NCI-H1436 (cell line): ENCODE measurements around the gene ORC1.

Experiments
- DNase-seq: peaks from one replicate; lab custom pipeline; 2025; lab: John Stamatoyannopoulos, UW

Gene ORC1

GRCh38 chr1:52404116-52404974 is at the start of gene ORC1, which contains the start of gene PRPF38A:
ORC1 (minus strand) TSS chr1:52404423; CDS start chr1:52402223, 2,200 bp downstream.
PRPF38A (plus strand) TSS chr1:52404602; CDS start chr1:52404750, 148 bp downstream.
- peak; percentile 99 for DNase-seq

- no peak for DNase-seq
Observed at GRCh38 chr1:52444463-52444862, 40.2 kb upstream of the ORC1 start.

- DNase-seq: no peak
Observed at GRCh38 chr1:52439976-52440375, 35.8 kb upstream of the ORC1 start.

- no peak for DNase-seq
Observed at GRCh38 chr1:52436817-52437216, 32.6 kb upstream of the ORC1 start.

GRCh38 chr1:52435650-52436049 is 31.4 kb upstream of the ORC1 start:
- DNase-seq: no peak

GRCh38 chr1:52435211-52435610 is 31.0 kb upstream of the ORC1 start:
- no peak for DNase-seq

GRCh38 chr1:52432807-52433206 is 28.6 kb upstream of the ORC1 start:
- no peak for DNase-seq

- no peak for DNase-seq
Observed at GRCh38 chr1:52427152-52427551, 22.9 kb upstream of the ORC1 start.

GRCh38 chr1:52426371-52426770 is 22.1 kb upstream of the ORC1 start:
- no peak for DNase-seq

- no peak for DNase-seq
Observed at GRCh38 chr1:52424813-52425212, 20.6 kb upstream of the ORC1 start.

- DNase-seq: no peak
Observed at GRCh38 chr1:52424231-52424636, 20.0 kb upstream of the ORC1 start.

- no peak for DNase-seq
Observed at GRCh38 chr1:52423771-52424170, 19.5 kb upstream of the ORC1 start.

- DNase-seq: no peak
Observed at GRCh38 chr1:52423055-52423454, 18.8 kb upstream of the ORC1 start.

GRCh38 chr1:52420713-52421112 is 16.5 kb upstream of the ORC1 start:
- no peak for DNase-seq

GRCh38 chr1:52416811-52417210 is 12.6 kb upstream of the ORC1 start:
- no peak for DNase-seq

- no peak for DNase-seq
Observed at GRCh38 chr1:52414942-52415341, 10.7 kb upstream of the ORC1 start.

GRCh38 chr1:52413410-52413989 is 9.3 kb upstream of the ORC1 start:
- no peak for DNase-seq

- DNase-seq: peak; percentile 3
Observed at GRCh38 chr1:52404975-52405338, 734 bp upstream of the ORC1 start.

- peak; percentile 29 for DNase-seq
Observed at GRCh38 chr1:52403566-52404115, 582 bp downstream of the ORC1 start.

GRCh38 chr1:52402860-52403240 is 1.4 kb downstream of the ORC1 start:
- DNase-seq: no peak

GRCh38 chr1:52400131-52400530 is 4.1 kb downstream of the ORC1 start:
- no peak for DNase-seq

GRCh38 chr1:52399629-52400028 is 4.6 kb downstream of the ORC1 start:
- DNase-seq: no peak

GRCh38 chr1:52393174-52393573 is 11.0 kb downstream of the ORC1 start:
- DNase-seq: no peak
